ENCODE results near the gene HM13. TPM values are rescaled to one million over a fixed set of nuclear protein-coding genes. Genes with fewer than 3 reads are reported as not detected.
"Not testable (repeated sequence)": the region's sequence is repeated elsewhere in the genome, so short reads cannot be mapped to it uniquely, and the experiment has no call there.

Gene HM13
- total RNA-seq, 2 donors from 2014 or later = 120 to 206 TPM

GRCh38 chr20:31542963-31543362, 28.7 kb downstream of the HM13 start:
- H3K27ac Mint-ChIP-seq = no peak overlapping the region
- H3K4me3 Mint-ChIP-seq = no peak overlapping the region
- no peaks in the 10 kb centered on the region for H3K27me3 ChIP-seq (ENCODE audit: control insufficient read depth, insufficient read depth, low read length, poor library complexity, severe bottlenecking)
- no peak overlapping the region for H3K9ac ChIP-seq (ENCODE audit: extremely low read depth, low read length, poor library complexity, severe bottlenecking)
- no peak overlapping the region for H3K27ac ChIP-seq (ENCODE audit: low read depth, low read length)
- H3K4me1 ChIP-seq (ENCODE audit: control insufficient read depth, insufficient read depth, low read length) = no peaks in the 10 kb centered on the region
- no peaks in the 10 kb centered on the region for H3K4me1 Mint-ChIP-seq
- no peaks in the 10 kb centered on the region for H3K9me3 ChIP-seq (ENCODE audit: control insufficient read depth, low read length)
- 95 to 100% methylated on average over 4 to 8 of the region's 8 CpGs for whole genome bisulfite sequencing, 2 experiments (ENCODE audit: insufficient coverage in 1 of 2, insufficient read length in 1 of 2)
- no peaks in the 10 kb centered on the region for H3K27me3 Mint-ChIP-seq (ENCODE audit: insufficient read depth)
- peaks cover 68% of the 10 kb centered on the region for H3K36me3 ChIP-seq (ENCODE audit: control insufficient read depth, insufficient read depth, low read length)
- no peak for TF ChIP-seq CTCF (conservative IDR thresholded peaks at IDR 0.05)
- no peak for DNase-seq
- H3K36me3 Mint-ChIP-seq (ENCODE audit: low read depth) = peaks cover 70% of the 10 kb centered on the region
- H3K9me3 Mint-ChIP-seq = no peaks in the 10 kb centered on the region
- H3K4me3 ChIP-seq (ENCODE audit: low read length) = no peak overlapping the region

- H3K9me3 Mint-ChIP-seq = no peaks in the 10 kb centered on the region
- peaks cover 70% of the 10 kb centered on the region for H3K36me3 Mint-ChIP-seq (ENCODE audit: low read depth)
- Histone ChIP-seq H3K27me3 (ENCODE audit: control insufficient read depth, insufficient read depth, low read length, poor library complexity, severe bottlenecking) (no peaks in the 10 kb centered on the region), H3K27ac (ENCODE audit: low read depth, low read length) (peak overlapping the region; percentile 47), H3K9me3 (ENCODE audit: control insufficient read depth, low read length) (no peaks in the 10 kb centered on the region), H3K4me1 (ENCODE audit: control insufficient read depth, insufficient read depth, low read length) (no peaks in the 10 kb centered on the region), H3K4me3 (ENCODE audit: low read length) (no peak overlapping the region), H3K36me3 (ENCODE audit: control insufficient read depth, insufficient read depth, low read length) (peaks cover 67% of the 10 kb centered on the region), H3K9ac (ENCODE audit: extremely low read depth, low read length, poor library complexity, severe bottlenecking) (no peak overlapping the region)
- H3K4me3 Mint-ChIP-seq = no peak overlapping the region
- H3K4me1 Mint-ChIP-seq = no peaks in the 10 kb centered on the region
- no peak for DNase-seq
- WGBS, 2 experiments (ENCODE audit: insufficient coverage in 1 of 2, insufficient read length in 1 of 2) = 96 to 100% methylated on average over 1 of the region's 1 CpG
- no peak for TF ChIP-seq CTCF (conservative IDR thresholded peaks at IDR 0.05)
- H3K27ac Mint-ChIP-seq = peak overlapping the region; percentile 17
- no peaks in the 10 kb centered on the region for H3K27me3 Mint-ChIP-seq (ENCODE audit: insufficient read depth)
Observed at GRCh38 chr20:31543966-31544598, 29.8 kb downstream of the HM13 start.

- H3K36me3 ChIP-seq (ENCODE audit: control insufficient read depth, insufficient read depth, low read length) = peaks cover 70% of the 10 kb centered on the region
- Mint-ChIP-seq H3K27me3 (ENCODE audit: insufficient read depth) (no peaks in the 10 kb centered on the region), H3K4me1 (no peaks in the 10 kb centered on the region), H3K36me3 (ENCODE audit: low read depth) (peaks cover 72% of the 10 kb centered on the region), H3K9me3 (no peaks in the 10 kb centered on the region), H3K27ac (no peak overlapping the region), H3K4me3 (no peak overlapping the region)
- no peaks in the 10 kb centered on the region for H3K27me3 ChIP-seq (ENCODE audit: control insufficient read depth, insufficient read depth, low read length, poor library complexity, severe bottlenecking)
- no peaks in the 10 kb centered on the region for H3K9me3 ChIP-seq (ENCODE audit: control insufficient read depth, low read length)
- 89 to 95% methylated on average over 2 of the region's 2 CpGs for WGBS, 2 experiments (ENCODE audit: insufficient coverage in 1 of 2, insufficient read length in 1 of 2)
- H3K9ac ChIP-seq (ENCODE audit: extremely low read depth, low read length, poor library complexity, severe bottlenecking) = no peak overlapping the region
- no peak overlapping the region for H3K4me3 ChIP-seq (ENCODE audit: low read length)
- no peak overlapping the region for H3K27ac ChIP-seq (ENCODE audit: low read depth, low read length)
- DNase-seq = no peak
- no peak for TF ChIP-seq CTCF (conservative IDR thresholded peaks at IDR 0.05)
- no peaks in the 10 kb centered on the region for H3K4me1 ChIP-seq (ENCODE audit: control insufficient read depth, insufficient read depth, low read length)
Observed at GRCh38 chr20:31544600-31544999, 30.4 kb downstream of the HM13 start.

- H3K9me3 ChIP-seq (ENCODE audit: control insufficient read depth, low read length); H3K4me3 ChIP-seq (ENCODE audit: low read length); H3K27me3 Mint-ChIP-seq (ENCODE audit: insufficient read depth); H3K27me3 ChIP-seq (ENCODE audit: control insufficient read depth, insufficient read depth, low read length, poor library complexity, severe bottlenecking); H3K4me1 ChIP-seq (ENCODE audit: control insufficient read depth, insufficient read depth, low read length); H3K9ac ChIP-seq (ENCODE audit: extremely low read depth, low read length, poor library complexity, severe bottlenecking); H3K4me1 Mint-ChIP-seq; H3K9me3 Mint-ChIP-seq; H3K4me3 Mint-ChIP-seq; H3K27ac ChIP-seq (ENCODE audit: low read depth, low read length); H3K27ac Mint-ChIP-seq; DNase-seq: not testable (repeated sequence)
- H3K36me3 Mint-ChIP-seq (ENCODE audit: low read depth) = peaks cover 74% of the 10 kb centered on the region
- H3K36me3 ChIP-seq (ENCODE audit: control insufficient read depth, insufficient read depth, low read length) = peaks cover 70% of the 10 kb centered on the region
- WGBS, 2 experiments (ENCODE audit: insufficient coverage in 1 of 2, insufficient read length in 1 of 2) = 94 to 100% methylated on average over 3 to 5 of the region's 5 CpGs
Observed at GRCh38 chr20:31545621-31546040, 31.4 kb downstream of the HM13 start.

Measured in endodermal cell (in vitro differentiated cells).